ENCODE data around the gene NCL. TPM values are rescaled to one million over a fixed set of nuclear protein-coding genes. Genes with fewer than 3 reads are reported as not detected.

The NCL gene
- total and polyA plus RNA-seq, 2 of the 13 experiments (the other 11 are each of a cell fraction or from before 2014, with no cell fraction given), result 105 to 779 TPM

GRCh38 chr2:231463698-231464575, at the start of gene NCL (continued):
- TF ChIP-seq HOXA7 (CRISPR knock-in tag; IDR thresholded peaks at IDR 0.05) (no peak), ZNF484 (CRISPR knock-in tag; IDR thresholded peaks at IDR 0.05; ENCODE audit: borderline replicate concordance, low read depth) (peak; percentile 25; the same call in 1 of the 2 replicates), ZNF839 (CRISPR knock-in tag; IDR thresholded peaks at IDR 0.05; ENCODE audit: borderline replicate concordance) (peak; percentile 82; the same call in 1 of the 2 replicates), ZFP82 (CRISPR knock-in tag; IDR thresholded peaks at IDR 0.05; ENCODE audit: borderline replicate concordance) (peak; percentile 38; the same call in 1 of the 2 replicates), HINFP (CRISPR knock-in tag; IDR thresholded peaks at IDR 0.05; ENCODE audit: low read depth) (peak; percentile 72; the same call in 1 of the 2 replicates), CREBL2 (CRISPR knock-in tag; IDR thresholded peaks at IDR 0.05; ENCODE audit: borderline replicate concordance) (peak; percentile 97), ZFP1 (CRISPR knock-in tag; IDR thresholded peaks at IDR 0.05) (0 out of 2 replicates have a peak, but pooled peaks have one; percentile 68), ZNF503 (CRISPR knock-in tag; IDR thresholded peaks at IDR 0.05) (peak; percentile 24; the same call in 1 of the 2 replicates), IKZF4 (CRISPR knock-in tag; IDR thresholded peaks at IDR 0.05; ENCODE audit: borderline replicate concordance, low read depth, not compliant biosample characterization) (peak; percentile 98), MLXIP (CRISPR knock-in tag; IDR thresholded peaks at IDR 0.05; ENCODE audit: borderline replicate concordance) (peak; percentile 77; the same call in 1 of the 2 replicates), NFE2L2 (IDR thresholded peaks at IDR 0.05; ENCODE audit: low read length) (no peak), ATF1 (CRISPR knock-in tag; IDR thresholded peaks at IDR 0.05) (peak; percentile 73), BRCA1 (CRISPR knock-in tag; IDR thresholded peaks at IDR 0.05) (no peak; the same call in 1 of the 2 replicates), NR2F6 (IDR thresholded peaks at IDR 0.05) (no peak), NR2F6 (CRISPR knock-in tag; IDR thresholded peaks at IDR 0.05) (peak; percentile 63), ZNF780A (CRISPR knock-in tag; IDR thresholded peaks at IDR 0.05) (peak; percentile 28), ISX (CRISPR knock-in tag; conservative IDR thresholded peaks at IDR 0.05) (peak; percentile 80), ZNF749 (CRISPR knock-in tag; IDR thresholded peaks at IDR 0.05; ENCODE audit: borderline replicate concordance) (peak; percentile 93), HNF4A (CRISPR knock-in tag; IDR thresholded peaks at IDR 0.05) (no peak), ZNF614 (CRISPR knock-in tag; IDR thresholded peaks at IDR 0.05; ENCODE audit: borderline replicate concordance) (peak; percentile 42), GLI4 (CRISPR knock-in tag; IDR thresholded peaks at IDR 0.05; ENCODE audit: borderline replicate concordance) (peak; percentile 87), ZNF24 (IDR thresholded peaks at IDR 0.05) (0 out of 2 replicates have a peak, but pooled peaks have one; percentile 21), YY1 (IDR thresholded peaks at IDR 0.05; ENCODE audit: insufficient read depth, insufficient replicate concordance, low read depth, low read length) (peak; percentile 95)

Data from HepG2 (cell line).